K562 (cell line): Measurements from ENCODE around the gene FUBP3. TPM values are rescaled to one million over a fixed set of nuclear protein-coding genes. Genes with fewer than 3 reads are reported as not detected.

Experiments
- ATAC-seq: fragments of 200-7000 bp; cut with Tn5 transposase; 3 replicates; pipeline ENCODE4 v1.9.1; 2020; ENCODE audit warnings: moderate library complexity
- BruUV-seq: library from RNA; stranded (reverse); fragments of 400-500 nt; replicated peaks from 2 replicates; lab custom pipeline; 2021; lab: Mats Ljungman, UMichigan
- CTCF ChIA-PET: fragments of 300-600 bp; formaldehyde crosslinking; extraction: SDS; loops from one replicate; lab custom pipeline; 2021; ENCODE audit warnings: low intra/inter-chr PET ratio; lab: Yijun Ruan, JAX
- POLR2A ChIA-PET: fragments of 300-600, 350-650 bp; sonication (Branson Sonifier 250); formaldehyde crosslinking; extraction: SDS; loops from one replicate; lab custom pipeline; 2021; ENCODE audit warnings: antibody characterized with exemption, inconsistent platforms; lab: Yijun Ruan, JAX
- DNase-seq, 4 experiments: peaks; one replicate each; pipeline versions ENCODE4 v3.0.0 to v3.0.0-alpha.2; 2011 to 2018; ENCODE audit warnings: low spot score in 3 of 4, mixed read lengths in 3 of 4; ENCODE audit errors: extremely low read depth in 1 of 4
- FAIRE-seq: peaks from 2 replicates; lab custom pipeline; 2011; peaks lifted over from hg19 to GRCh38; lab: Jason Lieb, UNC
- H2AFZ ChIP-seq: 2 replicates; pipeline ENCODE4 v1.6.0; 2011; ENCODE audit warnings: low read depth, low read length, control low read depth, inconsistent platforms
- H3K27ac ChIP-seq: fragments of 200-600 bp; 3 replicates; pipeline ENCODE4 v1.8.0; 2011; ENCODE audit warnings: low read depth, mild to moderate bottlenecking, control low read depth, inconsistent platforms, low read length, moderate library complexity, mixed read lengths; ENCODE audit errors: extremely low read depth
- H3K27me3 ChIP-seq, 2 experiments: fragments of 300-600 bp in 1 of 2; 2 replicates in 1 of 2; 3 replicates in 1 of 2; pipeline versions ENCODE4 v1.6.0 to v1.8.0; 2011; ENCODE audit warnings: inconsistent platforms in 2 of 2, low read length in 2 of 2, mild to moderate bottlenecking in 1 of 2, mixed read lengths in 1 of 2, moderate library complexity in 1 of 2; ENCODE audit not compliant: control insufficient read depth in 2 of 2, insufficient read depth in 2 of 2
- H3K36me3 ChIP-seq: fragments of 300-600 bp; 3 replicates; pipeline ENCODE4 v1.8.0; 2011; ENCODE audit warnings: mild to moderate bottlenecking, low read length, inconsistent platforms; ENCODE audit not compliant: control insufficient read depth, insufficient read depth
- H3K4me1 ChIP-seq, 2 experiments: fragments of 200-600 bp in 1 of 2; replicated peaks in 1 of 2; 2 replicates in 1 of 2; 3 replicates in 1 of 2; pipeline versions ENCODE4 v1.5.1 to v1.8.0; 2011; ENCODE audit warnings: inconsistent platforms in 2 of 2, low read length in 2 of 2, mild to moderate bottlenecking in 1 of 2, mixed read lengths in 1 of 2, moderate library complexity in 1 of 2; ENCODE audit not compliant: control insufficient read depth in 2 of 2, insufficient read depth in 2 of 2
- H3K4me2 ChIP-seq: 2 replicates; pipeline ENCODE4 v1.6.1; 2011; ENCODE audit warnings: low read length, control low read depth, inconsistent platforms, mixed read lengths; ENCODE audit not compliant: insufficient read depth
- H3K4me3 ChIP-seq: fragments of 200-600 bp; sonication (generic), shearing (Covaris generic); 2 replicates; pipeline ENCODE4 v1.5.1; 2016; ENCODE audit warnings: control low read depth, inconsistent platforms
- H3K79me2 ChIP-seq: fragments of 200-600 bp; 3 replicates; pipeline ENCODE4 v1.8.0; 2011; ENCODE audit warnings: low read length, inconsistent platforms; ENCODE audit not compliant: control insufficient read depth, insufficient read depth
- H3K9ac ChIP-seq, 2 experiments: 2 replicates each; pipeline versions ENCODE4 v1.6.0 to v1.6.1; 2011; ENCODE audit warnings: low read depth in 2 of 2, low read length in 2 of 2, control low read depth in 1 of 2, inconsistent platforms in 1 of 2, mild to moderate bottlenecking in 1 of 2, mixed read lengths in 1 of 2; ENCODE audit not compliant: insufficient read depth in 1 of 2
- H3K9me1 ChIP-seq: one replicate; pipeline ENCODE4 v1.6.0; 2011; ENCODE audit warnings: inconsistent platforms, mild to moderate bottlenecking, low read length, moderate library complexity; ENCODE audit not compliant: control insufficient read depth, insufficient read depth
- H3K9me3 ChIP-seq: replicated peaks from 2 replicates; pipeline ENCODE4 v1.5.1; 2011; ENCODE audit warnings: low read depth, low read length, inconsistent platforms; ENCODE audit not compliant: control insufficient read depth, insufficient read depth
- H4K20me1 ChIP-seq: replicated peaks from 2 replicates; pipeline ENCODE4 v1.6.1; 2011; ENCODE audit warnings: low read length, inconsistent platforms, mixed read lengths; ENCODE audit not compliant: control insufficient read depth, insufficient read depth
- CHD4 ChIP-seq: fragments of 200-600 bp; sonication (generic); IDR thresholded peaks from 3 replicates; pipeline ENCODE4 v1.6.1; 2012; ENCODE audit warnings: low read depth, mild to moderate bottlenecking, mixed read lengths, low read length, inconsistent platforms; ENCODE audit not compliant: insufficient read depth, insufficient replicate concordance, poor library complexity, severe bottlenecking
- CREM ChIP-seq: IDR thresholded peaks from 2 replicates; pipeline ENCODE4 v1.6.1; 2014; ENCODE audit warnings: antibody characterized with exemption, low read depth
- CSDE1 ChIP-seq, 2 experiments: fragments of 450-650 bp; IDR thresholded peaks; 2 replicates each; pipeline ENCODE4 v1.6.1; 2016; ENCODE audit warnings: mild to moderate bottlenecking in 1 of 2
- DMBX1 ChIP-seq: fragments of 250-450 bp; sonication (Bioruptor Pico); IDR thresholded peaks from 2 replicates; pipeline ENCODE4 v1.8.0; 2022; ENCODE audit warnings: inconsistent platforms, mild to moderate bottlenecking, moderate library complexity, borderline replicate concordance
- FOXK1 ChIP-seq: sonication (generic); formaldehyde crosslinking; IDR thresholded peaks from 2 replicates; pipeline ENCODE4 v1.8.0; 2022; ENCODE audit warnings: missing genetic modification reagents, mild to moderate bottlenecking, borderline replicate concordance
- FOXK2 ChIP-seq, 2 experiments: fragments of 450-650 bp; IDR thresholded peaks in 1 of 2; conservative IDR thresholded peaks in 1 of 2; 2 replicates each; pipeline ENCODE4 v1.6.1; 2016; ENCODE audit warnings: low read depth in 2 of 2, mild to moderate bottlenecking in 1 of 2
- GTF2E2 ChIP-seq: fragments of 200-800 bp; sonication (Bioruptor generic); IDR thresholded peaks from 2 replicates; pipeline ENCODE4 v1.6.1; 2016; ENCODE audit warnings: missing genetic modification characterization, missing compliant biosample characterization
- IFI16 ChIP-seq: fragments of 250-450 bp; sonication (Bioruptor Pico); IDR thresholded peaks from 2 replicates; pipeline ENCODE4 v2.1.2; 2022; ENCODE audit warnings: mild to moderate bottlenecking, inconsistent platforms
- MTA3 ChIP-seq: fragments of 450-650 bp; formaldehyde crosslinking; IDR thresholded peaks from 2 replicates; pipeline ENCODE4 v1.6.1; 2017; ENCODE audit warnings: mild to moderate bottlenecking, borderline replicate concordance
- NFRKB ChIP-seq: fragments of 450-650 bp; IDR thresholded peaks from 2 replicates; pipeline ENCODE4 v1.6.1; 2016; ENCODE audit warnings: low read depth
- NFYB ChIP-seq: IDR thresholded peaks from 2 replicates; pipeline ENCODE4 v1.6.1; 2011; ENCODE audit warnings: mild to moderate bottlenecking, moderate library complexity; ENCODE audit not compliant: insufficient read length; ENCODE audit errors: extremely low read depth
- POLR2AphosphoS5 ChIP-seq: IDR thresholded peaks from 2 replicates; pipeline ENCODE4 v1.6.1; 2011; ENCODE audit warnings: mild to moderate bottlenecking, low read depth, low read length, moderate library complexity; ENCODE audit not compliant: control insufficient read depth, insufficient read depth
- PTTG1 ChIP-seq: fragments of 450-650 bp; IDR thresholded peaks from 2 replicates; pipeline ENCODE4 v1.6.1; 2016; ENCODE audit warnings: low read depth, mild to moderate bottlenecking, missing genetic modification characterization, missing compliant biosample characterization
- RAD51 ChIP-seq: fragments of 450-650 bp; IDR thresholded peaks from 2 replicates; pipeline ENCODE4 v1.7.1; 2016; ENCODE audit warnings: low read depth, mild to moderate bottlenecking, borderline replicate concordance
- SIN3A ChIP-seq, 2 experiments: fragments of 150-350 bp in 1 of 2; IDR thresholded peaks; 2 replicates each; pipeline ENCODE4 v1.6.1; 2011 to 2016; ENCODE audit warnings: borderline replicate concordance in 2 of 2, low read depth in 2 of 2, low read length in 2 of 2, mild to moderate bottlenecking in 2 of 2, moderate library complexity in 2 of 2; ENCODE audit not compliant: control insufficient read depth in 1 of 2
- ZNF146 ChIP-seq: IDR thresholded peaks from one replicate; pipeline ENCODE4 v1.6.1; 2018; ENCODE audit warnings: missing compliant biosample characterization; ENCODE audit not compliant: unreplicated experiment
- ZNF282 ChIP-seq: sonication (generic); formaldehyde crosslinking; IDR thresholded peaks from 2 replicates; pipeline ENCODE4 v1.8.1; 2023; ENCODE audit warnings: missing genetic modification reagents
- ZNF695 ChIP-seq: fragments of 450-650 bp; formaldehyde crosslinking; IDR thresholded peaks from 2 replicates; pipeline ENCODE4 v1.4.0; 2020; ENCODE audit warnings: mild to moderate bottlenecking, moderate library complexity
- ZNF699 ChIP-seq: fragments of 250-450 bp; sonication (Bioruptor Pico); IDR thresholded peaks from 2 replicates; pipeline ENCODE4 v1.8.0; 2021; ENCODE audit warnings: mild to moderate bottlenecking, moderate library complexity; ENCODE audit not compliant: insufficient replicate concordance
- WGBS: fragments of 100-300 bp; shearing (Covaris generic); methylation state at CpG from one replicate; pipeline ENCODE4 v1.1.6; 2016; ENCODE audit warnings: low coverage, mixed read lengths; ENCODE audit not compliant: insufficient coverage; ENCODE audit errors: missing lambda C conversion rate; 5-methylcytosine and 5-hydroxymethylcytosine counted together
- in situ Hi-C: fragments of 300-500 bp; cut with MboI; formaldehyde crosslinking; loops from 4 replicates; pipeline ENCODE4 v1.15.0; 2018; ENCODE audit warnings: inconsistent platforms, mixed read lengths
- intact Hi-C: fragments of 100-400 bp; cut with micrococcal nuclease; formaldehyde crosslinking; loops from 2 replicates; pipeline ENCODE4 v1.14.2; 2022
- polyA plus RNA-seq, 8 experiments: library from polyadenylated mRNA; depleted of rRNA in 4 of 8; stranded (reverse) in 5 of 8; unstranded in 3 of 8; fragments of >200 nt; fragmentation: Nextera tagmentation in 2 of 8; fragmentation: Illumina TruSeq in 1 of 8; extraction: Ambion mirVana in 2 of 8; extraction: Trizol in 1 of 8; gene quantifications; 2 replicates each; pipeline versions ENCODE4 v1.2.1 to v1.2.3, GENCODE V29; 2011 to 2014; ENCODE audit warnings: inconsistent platforms in 1 of 8, missing spikeins in 1 of 8
- total RNA-seq, 7 experiments: library from RNA; depleted of rRNA in 6 of 7; stranded (reverse); fragments of >200 nt in 6 of 7; fragmentation: Illumina TruSeq in 2 of 7; extraction: Trizol in 2 of 7; gene quantifications; 2 replicates each; pipeline versions ENCODE4 v1.2.1 to v1.2.3, GENCODE V29; 2011 to 2021; ENCODE audit warnings: low replicate concordance in 1 of 7
- TF ChIP-seq, protein P1 (sequence below): sonication (generic); formaldehyde crosslinking; IDR thresholded peaks from 2 replicates; pipeline ENCODE4 v1.4.0; 2020; ENCODE audit warnings: mild to moderate bottlenecking, missing genetic modification reagents

FUBP3 gene
- total and polyA plus RNA-seq, 9 of the 15 experiments (the other 6 are each of a cell fraction or from before 2014, with no cell fraction given), result 3.0 to 64.0 (median 48.1) TPM

DNA sequence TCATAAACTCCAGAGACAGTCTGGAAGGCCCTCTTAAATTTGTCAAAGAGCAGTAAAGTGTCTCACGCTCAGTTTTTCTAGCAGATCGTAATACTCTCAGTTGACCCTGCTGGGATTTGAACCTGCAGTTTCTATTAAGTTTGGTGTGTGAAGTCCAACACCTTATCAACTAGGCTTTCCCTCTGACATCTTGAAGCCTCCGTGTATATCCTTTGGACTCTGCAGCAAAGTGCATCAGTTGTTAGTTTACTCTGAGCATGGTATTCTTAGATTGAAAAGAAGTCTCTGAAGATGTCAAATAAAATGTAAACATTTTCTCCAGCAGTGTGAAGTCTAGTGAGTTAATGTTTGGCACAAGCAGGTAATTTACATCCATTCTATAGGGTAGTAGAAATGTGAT, 2.4 kb downstream of the FUBP3 start (continued):
- TF ChIP-seq DMBX1 (no peak), NFYB (no peak), MTA3 (no peak), NFRKB (no peak), SIN3A (IDR thresholded peaks at IDR 0.05; ENCODE audit: borderline replicate concordance in 2 of 2, control insufficient read depth in 1 of 2, low read depth in 2 of 2, low read length in 2 of 2) (no peak)

DNA sequence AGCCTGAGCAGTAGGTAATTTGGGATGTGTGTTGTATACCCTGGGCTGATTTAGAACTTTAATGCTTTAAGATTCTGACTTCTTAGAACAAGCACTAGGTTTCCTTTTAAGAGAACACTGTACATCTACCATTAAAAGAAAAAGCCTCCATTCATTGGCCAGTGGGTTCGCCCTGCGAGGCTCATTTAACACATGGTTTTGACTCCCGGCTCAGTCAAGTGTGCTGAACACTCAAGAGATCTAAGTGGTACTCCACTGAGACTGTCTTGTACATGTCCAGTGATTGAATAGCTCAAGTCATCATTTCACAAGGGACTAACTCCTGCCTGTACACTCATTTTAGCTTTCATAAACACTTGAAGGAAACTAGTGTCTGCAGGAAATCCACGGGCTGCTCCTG, 3.9 kb downstream of the FUBP3 start:
- in situ Hi-C loops, result no loop called here
- DNase-seq (no peak), ATAC-seq (no peak), FAIRE-seq (no peak)
- Histone ChIP-seq H3K4me3 (no peak overlapping the region), H3K36me3 (peaks cover 48% of the 10 kb centered on the region), H4K20me1 (no peaks in the 10 kb centered on the region; the same call in none of the 2 replicates), H3K4me2 (no peak overlapping the region), H3K9me1 (no peaks in the 10 kb centered on the region), H3K9ac (no peak overlapping the region), H3K27me3 (no peaks in the 10 kb centered on the region), H3K79me2 (peaks cover 86% of the 10 kb centered on the region), H2AFZ (no peak overlapping the region), H3K27ac (no peak overlapping the region), H3K4me1 (peaks cover 0 to 12% of the 10 kb centered on the region in 2 experiments; a peak in 3 of 5 replicates), H3K9me3 (no peaks in the 10 kb centered on the region)
- WGBS, result 98% methylated on average over 4 of the region's 4 CpGs
- intact Hi-C loops, result no loop called here
- CTCF ChIA-PET, result no interaction called here
- POLR2A ChIA-PET, result interaction anchor here (1.0 kb wide), 1 partner anchor 9 kb away, joined by 6 read pairs; no protein-coding TSS in a partner anchor
- no TSS peak for BruUV-seq
- TF ChIP-seq, protein P1, sequence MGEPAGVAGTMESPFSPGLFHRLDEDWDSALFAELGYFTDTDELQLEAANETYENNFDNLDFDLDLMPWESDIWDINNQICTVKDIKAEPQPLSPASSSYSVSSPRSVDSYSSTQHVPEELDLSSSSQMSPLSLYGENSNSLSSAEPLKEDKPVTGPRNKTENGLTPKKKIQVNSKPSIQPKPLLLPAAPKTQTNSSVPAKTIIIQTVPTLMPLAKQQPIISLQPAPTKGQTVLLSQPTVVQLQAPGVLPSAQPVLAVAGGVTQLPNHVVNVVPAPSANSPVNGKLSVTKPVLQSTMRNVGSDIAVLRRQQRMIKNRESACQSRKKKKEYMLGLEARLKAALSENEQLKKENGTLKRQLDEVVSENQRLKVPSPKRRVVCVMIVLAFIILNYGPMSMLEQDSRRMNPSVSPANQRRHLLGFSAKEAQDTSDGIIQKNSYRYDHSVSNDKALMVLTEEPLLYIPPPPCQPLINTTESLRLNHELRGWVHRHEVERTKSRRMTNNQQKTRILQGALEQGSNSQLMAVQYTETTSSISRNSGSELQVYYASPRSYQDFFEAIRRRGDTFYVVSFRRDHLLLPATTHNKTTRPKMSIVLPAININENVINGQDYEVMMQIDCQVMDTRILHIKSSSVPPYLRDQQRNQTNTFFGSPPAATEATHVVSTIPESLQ, result no peak
- TF ChIP-seq ZNF282 (no peak), GTF2E2 (no peak), RAD51 (no peak), CREM (no peak), IFI16 (CRISPR knock-in tag) (no peak), ZNF146 (CRISPR knock-in tag) (no peak), FOXK2 (conservative IDR thresholded peaks at IDR 0.05 in 1 of 2, IDR thresholded peaks at IDR 0.05 in 1 of 2; ENCODE audit: low read depth in 2 of 2) (no peak), ZNF699 (CRISPR knock-in tag) (no peak), ZNF695 (CRISPR knock-in tag) (no peak), CSDE1 (IDR thresholded peaks at IDR 0.05) (no peak), PTTG1 (no peak), FOXK1 (CRISPR knock-in tag) (no peak), CHD4 (no peak), POLR2AphosphoS5 (no peak)
